Stimulated activated naive CD8-positive, alpha-beta T cell treated with anti-CD3 and anti-CD28 coated beads, Interleukin-15, amount 100 ng/mL, for 72 hours (primary cell): ENCODE measurements around the gene MAP10.
"Not testable (repeated sequence)": the region's sequence is repeated elsewhere in the genome, so short reads cannot be mapped to it uniquely, and the experiment has no call there.

Source experiments
- ATAC-seq: fragments of 150-1000 bp; cut with Tn5 transposase; 2 replicates; pipeline ENCODE4 v1.10.0; 2021; ENCODE audit warnings: mild to moderate bottlenecking, moderate library complexity
- DNase-seq, 2 donors: peaks; one replicate each; pipeline ENCODE4 v3.0.0; 2021 to 2022
- H3K27ac Mint-ChIP-seq, 2 donors: one replicate each; pipeline ENCODE4 v1.8.0; 2022; ENCODE audit warnings: mild to moderate bottlenecking in 2 of 2, mixed read lengths in 2 of 2, moderate library complexity in 2 of 2
- H3K27me3 Mint-ChIP-seq: one replicate; pipeline ENCODE4 v1.8.0; 2022; ENCODE audit warnings: mixed read lengths
- H3K4me1 Mint-ChIP-seq: one replicate; pipeline ENCODE4 v1.8.0; 2022; ENCODE audit warnings: mild to moderate bottlenecking, mixed read lengths
- H3K4me3 Mint-ChIP-seq, 2 donors: one replicate each; pipeline ENCODE4 v1.8.0; 2022; ENCODE audit warnings: mild to moderate bottlenecking in 2 of 2, mixed read lengths in 2 of 2, moderate library complexity in 1 of 2
- H3K9me3 Mint-ChIP-seq, 2 donors: one replicate each; pipeline ENCODE4 v1.8.0; 2022; ENCODE audit warnings: mixed read lengths in 2 of 2

The MAP10 gene, protein sequence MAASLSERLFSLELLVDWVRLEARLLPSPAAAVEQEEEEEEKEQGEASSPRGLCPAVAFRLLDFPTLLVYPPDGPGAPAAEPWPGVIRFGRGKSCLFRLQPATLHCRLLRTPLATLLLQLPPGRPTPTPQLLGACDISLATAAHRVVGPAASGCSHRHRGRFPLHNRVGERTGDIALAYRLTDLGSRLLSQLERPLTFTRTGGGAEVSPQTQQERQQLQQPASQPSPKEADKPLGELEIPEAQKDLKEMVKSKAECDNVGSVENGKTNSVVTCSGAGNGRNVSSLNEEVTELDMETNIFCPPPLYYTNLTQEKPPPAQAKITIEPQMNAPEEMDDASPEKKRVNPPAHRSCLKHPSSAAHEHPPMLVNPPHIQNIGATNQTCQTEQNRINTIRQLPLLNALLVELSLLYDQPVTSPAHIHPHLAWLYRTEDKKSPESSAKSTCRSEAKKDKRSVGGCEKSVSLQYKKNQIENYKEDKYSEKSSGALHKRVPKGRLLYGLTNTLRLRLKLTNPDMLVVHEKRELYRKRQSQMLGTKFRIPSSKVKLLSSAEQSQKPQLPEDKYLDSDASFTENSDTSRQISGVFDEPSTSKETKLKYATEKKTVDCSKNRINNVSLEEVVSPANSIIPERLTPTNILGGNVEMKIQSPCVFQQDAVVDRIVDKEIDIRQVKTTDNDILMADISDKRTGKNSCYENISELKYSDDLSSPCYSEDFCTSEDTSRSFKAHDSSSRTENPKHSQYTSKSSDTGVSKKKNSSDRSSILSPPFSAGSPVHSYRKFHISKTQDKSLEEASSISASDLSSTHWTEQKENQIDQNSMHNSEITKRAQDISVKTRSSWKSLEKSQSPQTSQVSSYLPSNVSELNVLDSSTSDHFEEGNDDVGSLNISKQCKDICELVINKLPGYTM

DNA sequence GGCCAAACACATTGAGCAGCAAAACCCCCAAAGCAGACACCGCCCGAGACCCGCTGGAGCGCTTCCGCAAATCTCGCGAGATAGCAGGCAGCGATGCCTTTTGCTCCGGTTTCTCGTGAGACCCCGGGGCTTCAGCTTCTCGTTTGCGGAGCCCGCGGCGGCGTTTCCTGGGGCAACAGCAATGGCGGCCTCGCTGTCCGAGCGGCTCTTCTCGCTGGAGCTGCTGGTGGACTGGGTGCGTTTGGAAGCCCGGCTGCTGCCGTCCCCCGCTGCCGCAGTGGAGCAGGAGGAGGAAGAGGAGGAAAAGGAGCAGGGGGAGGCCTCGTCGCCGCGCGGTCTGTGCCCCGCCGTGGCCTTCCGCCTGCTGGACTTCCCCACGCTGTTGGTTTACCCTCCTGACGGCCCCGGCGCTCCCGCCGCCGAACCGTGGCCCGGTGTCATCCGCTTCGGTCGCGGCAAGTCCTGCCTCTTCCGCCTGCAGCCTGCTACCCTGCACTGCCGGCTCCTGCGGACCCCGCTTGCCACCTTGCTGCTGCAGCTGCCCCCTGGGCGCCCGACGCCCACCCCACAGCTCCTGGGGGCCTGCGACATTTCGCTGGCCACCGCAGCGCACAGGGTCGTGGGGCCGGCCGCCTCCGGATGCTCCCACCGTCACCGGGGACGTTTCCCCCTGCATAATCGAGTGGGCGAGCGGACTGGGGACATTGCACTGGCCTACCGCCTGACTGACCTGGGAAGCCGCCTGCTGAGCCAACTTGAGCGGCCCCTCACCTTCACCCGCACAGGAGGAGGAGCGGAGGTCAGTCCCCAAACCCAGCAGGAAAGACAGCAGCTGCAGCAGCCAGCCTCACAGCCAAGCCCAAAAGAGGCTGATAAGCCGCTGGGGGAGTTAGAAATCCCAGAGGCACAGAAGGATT, at the start of gene MAP10:
Gene MAP10, plus strand, starts transcription at position 148 of the 917 bp plus-strand sequence. Its CDS starts 34 bp downstream, at position 182.
- DNase-seq (peak; percentile 79 to 89), ATAC-seq (peak; percentile 93)
- H3K4me3 Mint-ChIP-seq: peak within 1 kb of the TSS; percentile 95 to 96
- H3K27me3 Mint-ChIP-seq: peaks cover 7% of the 10 kb centered on the region
- H3K27ac Mint-ChIP-seq: peak within 1 kb of the TSS; percentile 95 to 97
- peaks cover 9% of the 10 kb centered on the region for H3K4me1 Mint-ChIP-seq
- peaks cover 5 to 22% of the 10 kb centered on the region in 2 donors for H3K9me3 Mint-ChIP-seq

- peaks cover 7% of the 10 kb centered on the region for H3K27me3 Mint-ChIP-seq
- no peak for ATAC-seq
- H3K4me3 Mint-ChIP-seq: no peak overlapping the region
- peaks cover 7 to 9% of the 10 kb centered on the region in 2 donors for H3K9me3 Mint-ChIP-seq
- no peak overlapping the region for H3K27ac Mint-ChIP-seq
- no peak for DNase-seq
- H3K4me1 Mint-ChIP-seq: peaks cover 6% of the 10 kb centered on the region
These were observed 40.6 kb upstream of the MAP10 start for GRCh38 chr1:232764458-232765251.

- Mint-ChIP-seq H3K9me3 (peaks cover 7 to 9% of the 10 kb centered on the region in 2 donors), H3K27me3 (peaks cover 7% of the 10 kb centered on the region), H3K4me3 (no peak overlapping the region), H3K4me1 (peaks cover 6% of the 10 kb centered on the region), H3K27ac (no peak overlapping the region)
- no peak for ATAC-seq
- DNase-seq: no peak
These were observed 39.7 kb upstream of the MAP10 start for GRCh38 chr1:232765542-232765941.

DNA sequence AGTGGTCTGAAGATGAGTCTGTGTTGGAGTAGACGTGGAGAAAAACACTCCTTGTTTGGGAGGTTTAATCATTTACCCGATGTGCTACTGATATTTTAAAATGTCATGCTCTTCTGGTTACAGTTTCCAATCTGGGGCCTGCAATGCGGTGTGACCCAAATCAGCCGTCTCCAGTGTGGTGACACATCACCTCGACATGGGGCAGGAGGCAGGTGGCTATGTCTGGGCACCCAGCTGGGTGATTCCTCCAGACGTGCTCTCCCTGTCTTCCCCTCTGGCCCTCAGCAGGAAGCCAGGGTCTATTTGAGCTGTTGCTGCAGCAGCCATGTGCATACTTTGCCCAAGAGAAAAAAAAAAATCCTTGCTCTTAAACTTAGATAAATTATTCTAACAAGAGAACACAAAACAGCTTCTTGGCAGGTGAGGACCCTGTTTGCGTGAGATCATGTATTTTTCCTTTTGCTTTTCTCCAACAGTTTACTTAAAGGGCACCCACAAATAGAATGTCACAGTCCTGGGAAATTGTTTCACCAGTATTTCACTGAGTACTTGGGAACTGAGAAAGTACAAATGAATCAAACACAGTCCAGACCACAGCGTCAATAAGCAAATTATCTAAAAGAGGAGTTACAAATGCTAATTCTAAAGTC, 38.9 kb upstream of the MAP10 start:
- H3K27ac Mint-ChIP-seq: no peak overlapping the region
- H3K4me3 Mint-ChIP-seq: no peak overlapping the region
- peaks cover 7 to 9% of the 10 kb centered on the region in 2 donors for H3K9me3 Mint-ChIP-seq
- ATAC-seq (no peak), DNase-seq (no peak)
- H3K27me3 Mint-ChIP-seq: peaks cover 7% of the 10 kb centered on the region
- H3K4me1 Mint-ChIP-seq: peaks cover 6% of the 10 kb centered on the region

DNA sequence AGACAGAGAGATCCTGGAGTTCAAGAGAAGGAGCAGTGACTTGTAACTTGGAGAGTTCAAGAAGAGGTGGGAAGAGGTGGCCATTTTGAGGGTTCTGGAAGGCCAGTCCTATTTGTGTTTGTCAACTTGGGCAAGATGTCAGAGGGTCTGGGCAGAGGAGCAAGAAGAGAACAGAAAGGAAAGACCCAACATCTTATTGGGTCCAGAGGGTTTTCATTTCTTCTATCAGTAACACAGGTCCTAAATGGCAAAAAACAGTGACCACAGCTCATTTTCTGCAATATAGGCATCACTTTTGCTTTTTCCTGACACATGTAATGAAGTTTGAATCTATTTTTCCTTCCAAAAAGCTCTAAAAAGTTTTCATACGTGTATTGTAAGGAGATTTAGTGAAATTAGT, 38.3 kb upstream of the MAP10 start:
- Mint-ChIP-seq H3K4me1 (peaks cover 6% of the 10 kb centered on the region), H3K27ac (no peak overlapping the region), H3K27me3 (peaks cover 7% of the 10 kb centered on the region), H3K9me3 (peaks cover 7 to 9% of the 10 kb centered on the region in 2 donors), H3K4me3 (no peak overlapping the region)
- ATAC-seq: no peak
- DNase-seq: no peak

GRCh38 chr1:232767305-232768074, 37.7 kb upstream of the MAP10 start:
- Mint-ChIP-seq H3K27me3 (peaks cover 7% of the 10 kb centered on the region), H3K4me3 (no peak overlapping the region), H3K9me3 (peaks cover 7 to 9% of the 10 kb centered on the region in 2 donors), H3K4me1 (peaks cover 6% of the 10 kb centered on the region), H3K27ac (peak overlapping the region in 1 of 2 donors; percentile 16)
- ATAC-seq (peak; percentile 43), DNase-seq (peak in 1 of 2 donors; percentile 9)

DNA sequence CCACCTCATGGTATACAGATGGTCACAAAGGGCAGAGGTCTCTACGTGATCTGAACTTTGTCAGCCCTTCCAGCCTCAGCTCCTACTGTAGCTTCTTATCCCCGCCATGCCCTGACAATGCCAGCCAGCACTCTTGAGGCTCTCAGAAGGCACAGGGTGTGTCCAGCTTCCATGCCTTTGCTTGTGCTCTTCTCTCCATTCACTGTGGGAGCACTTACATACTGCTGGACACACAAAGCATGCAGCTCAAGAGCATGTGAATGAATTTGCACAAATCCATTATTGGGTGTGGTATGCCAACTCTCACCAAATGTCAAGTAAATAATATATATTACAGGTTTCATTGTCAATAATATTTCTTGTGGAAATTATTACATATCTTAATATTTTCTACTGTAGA, 36.4 kb upstream of the MAP10 start:
- Mint-ChIP-seq H3K27me3 (peaks cover 8% of the 10 kb centered on the region), H3K9me3 (peaks cover 0 to under 1% of the 10 kb centered on the region in 2 donors), H3K27ac (no peak overlapping the region), H3K4me1 (peaks cover 6% of the 10 kb centered on the region), H3K4me3 (no peak overlapping the region)
- ATAC-seq: no peak
- no peak for DNase-seq

DNA sequence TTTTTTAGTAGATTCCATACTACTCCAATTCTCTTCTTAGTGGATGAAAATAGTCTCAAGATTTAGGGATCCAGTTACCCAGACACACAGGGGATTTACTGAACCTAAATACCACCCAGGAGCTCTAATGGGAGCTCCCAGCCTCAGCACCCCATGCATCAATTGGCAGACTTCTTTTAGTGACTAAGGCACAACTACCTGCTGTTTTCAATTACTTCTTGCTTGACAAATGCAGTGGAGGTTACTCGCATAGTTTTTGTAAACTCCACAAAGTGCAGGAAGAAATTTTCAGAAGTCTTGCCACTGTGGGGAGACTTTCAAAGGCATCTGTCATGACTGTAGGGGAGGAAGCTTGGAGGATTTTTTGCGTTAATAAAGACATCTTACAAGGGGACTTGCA, 35.5 kb upstream of the MAP10 start:
- Mint-ChIP-seq H3K9me3 (no peaks in the 10 kb centered on the region), H3K27me3 (peaks cover 8% of the 10 kb centered on the region), H3K4me3 (no peak overlapping the region), H3K4me1 (peaks cover 6% of the 10 kb centered on the region), H3K27ac (no peak overlapping the region)
- DNase-seq (no peak), ATAC-seq (no peak)

GRCh38 chr1:232773752-232774151, 31.5 kb upstream of the MAP10 start:
- no peak overlapping the region for H3K27ac Mint-ChIP-seq
- ATAC-seq: no peak
- peaks cover 8% of the 10 kb centered on the region for H3K27me3 Mint-ChIP-seq
- no peak overlapping the region for H3K4me3 Mint-ChIP-seq
- no peak for DNase-seq
- H3K4me1 Mint-ChIP-seq: no peaks in the 10 kb centered on the region
- no peaks in the 10 kb centered on the region for H3K9me3 Mint-ChIP-seq

DNA sequence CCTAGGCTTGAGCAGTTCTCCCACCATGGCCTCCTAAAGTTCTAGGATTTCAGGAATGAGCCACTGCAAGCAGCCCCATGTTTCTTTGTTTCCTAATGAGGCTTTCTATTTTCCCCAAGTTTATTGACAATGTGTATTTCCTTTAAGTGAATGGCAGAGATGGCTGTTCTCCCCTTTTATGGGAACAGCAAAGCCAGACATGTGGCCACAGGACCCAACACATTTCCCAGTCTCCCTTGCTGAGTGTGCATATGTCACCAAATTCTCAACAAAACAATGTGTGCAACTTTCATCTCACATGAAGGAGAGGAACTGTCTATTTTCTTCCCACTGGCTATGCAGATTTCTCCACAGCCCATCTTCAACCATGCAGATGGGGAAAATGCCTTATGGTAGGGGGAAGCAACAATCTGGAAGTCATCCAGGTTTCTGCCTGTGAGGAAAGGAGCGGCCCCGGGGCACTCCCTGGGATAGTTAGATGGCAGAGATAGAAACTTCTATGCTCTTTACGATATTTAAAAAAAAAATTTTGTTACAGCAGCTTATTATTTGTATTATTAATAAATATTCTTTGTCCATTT, 28.6 kb upstream of the MAP10 start:
- H3K27me3 Mint-ChIP-seq: peaks cover 8% of the 10 kb centered on the region
- no peak overlapping the region for H3K27ac Mint-ChIP-seq
- H3K4me3 Mint-ChIP-seq: no peak overlapping the region
- ATAC-seq (no peak), DNase-seq (no peak)
- H3K9me3 Mint-ChIP-seq: no peaks in the 10 kb centered on the region
- no peaks in the 10 kb centered on the region for H3K4me1 Mint-ChIP-seq

- no peak for DNase-seq
- ATAC-seq: no peak
- Mint-ChIP-seq H3K4me3 (no peak overlapping the region), H3K9me3 (no peaks in the 10 kb centered on the region), H3K27me3 (no peaks in the 10 kb centered on the region), H3K27ac (no peak overlapping the region), H3K4me1 (no peaks in the 10 kb centered on the region)
These were observed 24.9 kb upstream of the MAP10 start for GRCh38 chr1:232780354-232780753.

- DNase-seq: no peak
- Mint-ChIP-seq H3K27me3 (no peaks in the 10 kb centered on the region), H3K27ac (no peak overlapping the region), H3K4me1 (peaks cover 8% of the 10 kb centered on the region), H3K4me3 (no peak overlapping the region), H3K9me3 (no peaks in the 10 kb centered on the region)
- ATAC-seq: no peak
These were observed 20.4 kb upstream of the MAP10 start for GRCh38 chr1:232784794-232785193.

DNA sequence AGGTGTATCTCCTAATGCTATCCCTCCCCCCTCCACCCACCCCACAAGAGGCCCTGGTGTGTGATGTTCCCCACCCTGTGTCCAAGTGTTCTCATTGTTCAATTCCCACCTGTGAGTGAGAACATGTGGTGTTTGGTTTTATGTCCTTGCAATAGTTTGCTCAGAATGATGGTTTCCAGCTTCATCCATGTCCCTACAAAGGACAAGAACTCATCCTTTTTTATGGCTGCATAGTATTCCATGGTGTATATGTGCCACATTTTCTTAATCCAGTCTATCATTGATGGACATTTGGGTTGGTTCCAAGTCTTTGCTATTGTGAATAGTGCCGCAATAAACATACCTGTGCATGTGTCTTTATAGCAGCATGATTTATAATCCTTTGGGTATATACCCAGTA, 19.6 kb upstream of the MAP10 start:
- ATAC-seq, H3K27ac Mint-ChIP-seq, H3K4me3 Mint-ChIP-seq, H3K4me1 Mint-ChIP-seq, DNase-seq, H3K9me3 Mint-ChIP-seq, H3K27me3 Mint-ChIP-seq: not testable (repeated sequence)
